GM23338 (cell line): ENCODE results near the gene ZBTB26. TPM values are rescaled to one million over a fixed set of nuclear protein-coding genes. Genes with fewer than 3 reads are reported as not detected.

Experiments
- ATAC-seq: fragments of 200-7000 bp; cut with Tn5 transposase; 3 replicates; pipeline ENCODE4 v1.9.1; 2020
- DNase-seq: peaks from one replicate; pipeline ENCODE4 v3.0.0-alpha.2; 2015; ENCODE audit warnings: low spot score
- H2AFZ ChIP-seq: fragments of 200-600 bp; sonication (generic); 2 replicates; pipeline ENCODE4 v1.8.0; 2016; ENCODE audit warnings: antibody characterized with exemption, mild to moderate bottlenecking, moderate library complexity
- H3F3A ChIP-seq: fragments of 200-600 bp; sonication (generic); replicated peaks from 2 replicates; pipeline ENCODE4 v1.8.0; 2017; ENCODE audit warnings: antibody characterized with exemption, mixed run types, low read depth
- H3K27ac ChIP-seq: fragments of 200-600 bp; sonication (generic); 2 replicates; pipeline ENCODE4 v1.6.1; 2016; ENCODE audit warnings: low read depth
- H3K27me3 ChIP-seq: fragments of 200-600 bp; sonication (generic); 2 replicates; pipeline ENCODE4 v1.8.0; 2016; ENCODE audit warnings: mild to moderate bottlenecking, mixed run types, moderate library complexity; ENCODE audit not compliant: insufficient read depth
- H3K36me3 ChIP-seq: fragments of 200-600 bp; sonication (generic); 2 replicates; pipeline ENCODE4 v1.8.0; 2016; ENCODE audit warnings: mild to moderate bottlenecking; ENCODE audit not compliant: insufficient read depth
- H3K4me1 ChIP-seq: fragments of 200-600 bp; sonication (generic); 2 replicates; pipeline ENCODE4 v1.8.0; 2016; ENCODE audit warnings: mild to moderate bottlenecking, moderate library complexity; ENCODE audit not compliant: insufficient read depth
- H3K4me2 ChIP-seq: fragments of 200-600 bp; sonication (generic); 2 replicates; pipeline ENCODE4 v1.7.1; 2017; ENCODE audit warnings: mixed run types
- H3K4me3 ChIP-seq: fragments of 200-600 bp; sonication (generic); 2 replicates; pipeline ENCODE4 v1.6.1; 2016; ENCODE audit warnings: mixed run types
- H3K79me2 ChIP-seq: fragments of 200-600 bp; sonication (generic); replicated peaks from 2 replicates; pipeline ENCODE4 v1.8.0; 2017; ENCODE audit warnings: mild to moderate bottlenecking; ENCODE audit not compliant: insufficient read depth
- H3K9me2 ChIP-seq: fragments of 200-600 bp; sonication (generic); 2 replicates; pipeline ENCODE4 v1.8.0; 2017; ENCODE audit not compliant: insufficient read depth
- H4K20me1 ChIP-seq: fragments of 200-600 bp; sonication (generic); replicated peaks from 2 replicates; pipeline ENCODE4 v1.8.0; 2017; ENCODE audit warnings: mild to moderate bottlenecking; ENCODE audit not compliant: insufficient read depth
- H3K27ac Mint-ChIP-seq: 2 replicates; pipeline ENCODE4 v1.8.0; 2020; ENCODE audit warnings: inconsistent platforms, mild to moderate bottlenecking, moderate library complexity, mixed read lengths
- H3K27me3 Mint-ChIP-seq: 3 replicates; pipeline ENCODE4 v1.8.0; 2022; ENCODE audit warnings: low read depth, mild to moderate bottlenecking, moderate library complexity, mixed read lengths, inconsistent platforms; ENCODE audit not compliant: insufficient read depth, poor library complexity
- H3K36me3 Mint-ChIP-seq: 3 replicates; pipeline ENCODE4 v1.8.0; 2021; ENCODE audit warnings: low read depth, mild to moderate bottlenecking, inconsistent platforms, moderate library complexity, mixed read lengths
- H3K4me1 Mint-ChIP-seq: 3 replicates; pipeline ENCODE4 v1.8.0; 2020; ENCODE audit warnings: mild to moderate bottlenecking, inconsistent platforms, mixed read lengths
- H3K4me3 Mint-ChIP-seq: 3 replicates; pipeline ENCODE4 v1.8.0; 2021; ENCODE audit warnings: moderate library complexity, mild to moderate bottlenecking, inconsistent platforms, mixed read lengths
- H3K9me3 Mint-ChIP-seq: 3 replicates; pipeline ENCODE4 v1.8.0; 2020; ENCODE audit warnings: moderate library complexity, mild to moderate bottlenecking, inconsistent platforms, mixed read lengths
- CREB1 ChIP-seq: fragments of 250-450 bp; sonication (Bioruptor Pico); IDR thresholded peaks from 2 replicates; pipeline ENCODE4 v1.5.0; 2020; ENCODE audit warnings: low read depth, mild to moderate bottlenecking, moderate library complexity
- EZH2 ChIP-seq: fragments of 200-600 bp; sonication (generic); IDR thresholded peaks from one replicate; pipeline ENCODE4 v1.8.0; 2017; ENCODE audit warnings: antibody characterized with exemption, mild to moderate bottlenecking, low read depth; ENCODE audit not compliant: unreplicated experiment
- EZH2phosphoT487 ChIP-seq: fragments of 200-600 bp; sonication (generic); IDR thresholded peaks from one replicate; pipeline ENCODE4 v1.8.1; 2018; ENCODE audit warnings: antibody characterized with exemption; ENCODE audit not compliant: unreplicated experiment
- JUNB ChIP-seq: IDR thresholded peaks from one replicate; pipeline ENCODE4 v1.6.1; 2016; ENCODE audit warnings: antibody characterized with exemption; ENCODE audit not compliant: unreplicated experiment
- NANOG ChIP-seq: IDR thresholded peaks from 2 replicates; pipeline ENCODE4 v1.6.1; 2016; ENCODE audit warnings: antibody characterized with exemption, borderline replicate concordance
- POLR2AphosphoS5 ChIP-seq: IDR thresholded peaks from 2 replicates; pipeline ENCODE4 v1.6.1; 2016; ENCODE audit warnings: antibody characterized with exemption, low read depth
- STAT1 ChIP-seq: IDR thresholded peaks from one replicate; pipeline ENCODE4 v1.6.1; 2016; ENCODE audit warnings: antibody characterized with exemption; ENCODE audit not compliant: unreplicated experiment
- ZNF114 ChIP-seq: fragments of 250-450 bp; sonication (Bioruptor Pico); IDR thresholded peaks from 2 replicates; pipeline ENCODE4 v1.5.0; 2020; ENCODE audit warnings: mild to moderate bottlenecking, moderate library complexity
- ZNF331 ChIP-seq: fragments of 250-450 bp; sonication (Bioruptor Pico); IDR thresholded peaks from 2 replicates; pipeline ENCODE4 v1.5.0; 2020; ENCODE audit warnings: low read depth, mild to moderate bottlenecking, moderate library complexity
- ZNF462 ChIP-seq: fragments of 250-450 bp; sonication (Bioruptor Pico); IDR thresholded peaks from 2 replicates; pipeline ENCODE4 v1.5.0; 2020; ENCODE audit warnings: mild to moderate bottlenecking, moderate library complexity
- polyA plus RNA-seq: library from polyadenylated mRNA; unstranded; fragments of >200 nt; fragmentation: Nextera tagmentation; extraction: Ambion mirVana; gene quantifications from 2 replicates; pipeline ENCODE4 v1.2.1, GENCODE V29; 2016
- total RNA-seq: library from RNA; depleted of rRNA; stranded (reverse); fragments of >200 nt; shearing (Covaris generic); gene quantifications from 2 replicates; pipeline ENCODE4 v1.2.3, GENCODE V29; 2014
- TF ChIP-seq, protein P1 (sequence below), 2 experiments: fragments of 200-600 bp in 1 of 2; sonication (generic) in 1 of 2; conservative IDR thresholded peaks; 2 replicates each; pipeline versions ENCODE4 v1.5.1 to v1.6.1; 2016 to 2017; ENCODE audit warnings: antibody characterized with exemption in 2 of 2, low read depth in 2 of 2, mild to moderate bottlenecking in 2 of 2, moderate library complexity in 1 of 2
- TF ChIP-seq, protein P2 (sequence below): IDR thresholded peaks from 2 replicates; pipeline ENCODE4 v1.6.1; 2016; ENCODE audit warnings: antibody characterized with exemption
- TF ChIP-seq, protein P3 (sequence below): IDR thresholded peaks from one replicate; pipeline ENCODE4 v1.6.1; 2018; ENCODE audit warnings: antibody characterized with exemption; ENCODE audit not compliant: unreplicated experiment

Gene ZBTB26
- total and polyA plus RNA-seq, 2 experiments from 2014 or later, result 3.0 to 9.0 TPM

- Mint-ChIP-seq H3K27ac (no peak overlapping the region), H3K4me1 (peaks cover 58% of the 10 kb centered on the region), H3K9me3 (no peaks in the 10 kb centered on the region; the same call in 2 of the 3 replicates), H3K36me3 (peaks cover 6% of the 10 kb centered on the region; the same call in 1 of the 3 replicates), H3K4me3 (no peak overlapping the region), H3K27me3 (peaks cover 7% of the 10 kb centered on the region)
- Histone ChIP-seq H3K79me2 (peaks cover 100% of the 10 kb centered on the region), H3K9me2 (no peaks in the 10 kb centered on the region), H3K36me3 (no peaks in the 10 kb centered on the region), H3K27ac (no peak overlapping the region), H3K4me1 (peaks cover 50% of the 10 kb centered on the region), H3K4me2 (no peak overlapping the region), H2AFZ (no peak overlapping the region), H3F3A (no peaks in the 10 kb centered on the region; the same call in 1 of the 2 replicates), H4K20me1 (peaks cover 6% of the 10 kb centered on the region; the same call in 1 of the 2 replicates), H3K4me3 (no peak overlapping the region), H3K27me3 (no peaks in the 10 kb centered on the region)
- ATAC-seq, result no peak
- no peak for TF ChIP-seq EZH2phosphoT487
- no peak for TF ChIP-seq NANOG
- no peak for TF ChIP-seq POLR2AphosphoS5
- no peak for TF ChIP-seq JUNB
- TF ChIP-seq ZNF331 (CRISPR knock-in tag), result no peak
- TF ChIP-seq, protein P1, sequence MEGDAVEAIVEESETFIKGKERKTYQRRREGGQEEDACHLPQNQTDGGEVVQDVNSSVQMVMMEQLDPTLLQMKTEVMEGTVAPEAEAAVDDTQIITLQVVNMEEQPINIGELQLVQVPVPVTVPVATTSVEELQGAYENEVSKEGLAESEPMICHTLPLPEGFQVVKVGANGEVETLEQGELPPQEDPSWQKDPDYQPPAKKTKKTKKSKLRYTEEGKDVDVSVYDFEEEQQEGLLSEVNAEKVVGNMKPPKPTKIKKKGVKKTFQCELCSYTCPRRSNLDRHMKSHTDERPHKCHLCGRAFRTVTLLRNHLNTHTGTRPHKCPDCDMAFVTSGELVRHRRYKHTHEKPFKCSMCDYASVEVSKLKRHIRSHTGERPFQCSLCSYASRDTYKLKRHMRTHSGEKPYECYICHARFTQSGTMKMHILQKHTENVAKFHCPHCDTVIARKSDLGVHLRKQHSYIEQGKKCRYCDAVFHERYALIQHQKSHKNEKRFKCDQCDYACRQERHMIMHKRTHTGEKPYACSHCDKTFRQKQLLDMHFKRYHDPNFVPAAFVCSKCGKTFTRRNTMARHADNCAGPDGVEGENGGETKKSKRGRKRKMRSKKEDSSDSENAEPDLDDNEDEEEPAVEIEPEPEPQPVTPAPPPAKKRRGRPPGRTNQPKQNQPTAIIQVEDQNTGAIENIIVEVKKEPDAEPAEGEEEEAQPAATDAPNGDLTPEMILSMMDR (conservative IDR thresholded peaks at IDR 0.05; ENCODE audit: low read depth in 2 of 2), result no peak
- TF ChIP-seq EZH2, result no peak
- TF ChIP-seq, protein P2, sequence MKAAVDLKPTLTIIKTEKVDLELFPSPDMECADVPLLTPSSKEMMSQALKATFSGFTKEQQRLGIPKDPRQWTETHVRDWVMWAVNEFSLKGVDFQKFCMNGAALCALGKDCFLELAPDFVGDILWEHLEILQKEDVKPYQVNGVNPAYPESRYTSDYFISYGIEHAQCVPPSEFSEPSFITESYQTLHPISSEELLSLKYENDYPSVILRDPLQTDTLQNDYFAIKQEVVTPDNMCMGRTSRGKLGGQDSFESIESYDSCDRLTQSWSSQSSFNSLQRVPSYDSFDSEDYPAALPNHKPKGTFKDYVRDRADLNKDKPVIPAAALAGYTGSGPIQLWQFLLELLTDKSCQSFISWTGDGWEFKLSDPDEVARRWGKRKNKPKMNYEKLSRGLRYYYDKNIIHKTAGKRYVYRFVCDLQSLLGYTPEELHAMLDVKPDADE, result no peak
- no peak for TF ChIP-seq CREB1
- TF ChIP-seq, protein P3, sequence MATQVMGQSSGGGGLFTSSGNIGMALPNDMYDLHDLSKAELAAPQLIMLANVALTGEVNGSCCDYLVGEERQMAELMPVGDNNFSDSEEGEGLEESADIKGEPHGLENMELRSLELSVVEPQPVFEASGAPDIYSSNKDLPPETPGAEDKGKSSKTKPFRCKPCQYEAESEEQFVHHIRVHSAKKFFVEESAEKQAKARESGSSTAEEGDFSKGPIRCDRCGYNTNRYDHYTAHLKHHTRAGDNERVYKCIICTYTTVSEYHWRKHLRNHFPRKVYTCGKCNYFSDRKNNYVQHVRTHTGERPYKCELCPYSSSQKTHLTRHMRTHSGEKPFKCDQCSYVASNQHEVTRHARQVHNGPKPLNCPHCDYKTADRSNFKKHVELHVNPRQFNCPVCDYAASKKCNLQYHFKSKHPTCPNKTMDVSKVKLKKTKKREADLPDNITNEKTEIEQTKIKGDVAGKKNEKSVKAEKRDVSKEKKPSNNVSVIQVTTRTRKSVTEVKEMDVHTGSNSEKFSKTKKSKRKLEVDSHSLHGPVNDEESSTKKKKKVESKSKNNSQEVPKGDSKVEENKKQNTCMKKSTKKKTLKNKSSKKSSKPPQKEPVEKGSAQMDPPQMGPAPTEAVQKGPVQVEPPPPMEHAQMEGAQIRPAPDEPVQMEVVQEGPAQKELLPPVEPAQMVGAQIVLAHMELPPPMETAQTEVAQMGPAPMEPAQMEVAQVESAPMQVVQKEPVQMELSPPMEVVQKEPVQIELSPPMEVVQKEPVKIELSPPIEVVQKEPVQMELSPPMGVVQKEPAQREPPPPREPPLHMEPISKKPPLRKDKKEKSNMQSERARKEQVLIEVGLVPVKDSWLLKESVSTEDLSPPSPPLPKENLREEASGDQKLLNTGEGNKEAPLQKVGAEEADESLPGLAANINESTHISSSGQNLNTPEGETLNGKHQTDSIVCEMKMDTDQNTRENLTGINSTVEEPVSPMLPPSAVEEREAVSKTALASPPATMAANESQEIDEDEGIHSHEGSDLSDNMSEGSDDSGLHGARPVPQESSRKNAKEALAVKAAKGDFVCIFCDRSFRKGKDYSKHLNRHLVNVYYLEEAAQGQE, result no peak
- TF ChIP-seq ZNF462, result no peak
- no peak for TF ChIP-seq STAT1
- TF ChIP-seq ZNF114, result no peak
- DNase-seq, result no peak
Measured at GRCh38 chr9:122946461-122947005, 15.2 kb upstream of the ZBTB26 start.
